ENCODE results near the gene CSRNP2. TPM values are rescaled to one million over a fixed set of nuclear protein-coding genes. Genes with fewer than 3 reads are reported as not detected.

Gene CSRNP2
- total RNA-seq (22.6 TPM), polyA plus RNA-seq (15.7 TPM)

- peak within 1 kb of the TSS; percentile 80 for H3K27ac ChIP-seq (ENCODE audit: low read depth)
- no peaks in the 10 kb centered on the region for H3K4me1 ChIP-seq (ENCODE audit: insufficient read depth)
- under 1% methylated on average over 74 of the region's 74 CpGs for WGBS
- H3K36me3 ChIP-seq (ENCODE audit: insufficient read depth), result peaks cover 2% of the 10 kb centered on the region
- DNase-seq (ENCODE audit: extremely low spot score), result peak; percentile 89
- H3K4me3 ChIP-seq (ENCODE audit: low read depth, low read length), result peak within 1 kb of the TSS; percentile 95
These were observed at the start of gene CSRNP2 for GRCh38 chr12:51083126-51083833. Gene CSRNP2, minus strand, starts transcription at chr12:51083596. Its CDS starts 7,035 bp downstream, at chr12:51076561.

DNA sequence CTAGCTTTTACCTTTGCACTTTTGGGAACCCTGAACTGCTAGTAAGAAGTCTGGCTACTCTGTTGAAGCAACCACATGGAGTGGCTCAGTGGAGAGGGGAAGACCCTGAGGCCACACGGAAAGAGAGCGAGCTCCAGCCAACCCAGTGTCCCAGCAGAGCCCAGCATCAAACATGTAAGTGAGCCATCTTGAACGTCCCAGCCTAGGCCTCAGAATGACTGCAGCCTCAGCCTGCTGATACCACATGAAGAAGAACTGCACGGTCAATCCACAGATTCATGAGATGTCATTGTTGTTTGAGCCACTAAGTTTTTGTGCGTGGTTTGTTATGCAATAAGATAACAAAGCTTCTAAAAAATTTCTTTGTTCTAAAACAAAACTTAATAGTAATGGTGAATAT lies 49.3 kb upstream of the CSRNP2 start:
- 88% methylated on average over 5 of the region's 5 CpGs for WGBS
- peaks cover under 1% of the 10 kb centered on the region for H3K36me3 ChIP-seq (ENCODE audit: insufficient read depth)
- no peak for DNase-seq (ENCODE audit: extremely low spot score)
- H3K4me3 ChIP-seq (ENCODE audit: low read depth, low read length), result no peak overlapping the region
- no peak overlapping the region for H3K27ac ChIP-seq (ENCODE audit: low read depth)
- H3K4me1 ChIP-seq (ENCODE audit: insufficient read depth), result no peaks in the 10 kb centered on the region

DNA sequence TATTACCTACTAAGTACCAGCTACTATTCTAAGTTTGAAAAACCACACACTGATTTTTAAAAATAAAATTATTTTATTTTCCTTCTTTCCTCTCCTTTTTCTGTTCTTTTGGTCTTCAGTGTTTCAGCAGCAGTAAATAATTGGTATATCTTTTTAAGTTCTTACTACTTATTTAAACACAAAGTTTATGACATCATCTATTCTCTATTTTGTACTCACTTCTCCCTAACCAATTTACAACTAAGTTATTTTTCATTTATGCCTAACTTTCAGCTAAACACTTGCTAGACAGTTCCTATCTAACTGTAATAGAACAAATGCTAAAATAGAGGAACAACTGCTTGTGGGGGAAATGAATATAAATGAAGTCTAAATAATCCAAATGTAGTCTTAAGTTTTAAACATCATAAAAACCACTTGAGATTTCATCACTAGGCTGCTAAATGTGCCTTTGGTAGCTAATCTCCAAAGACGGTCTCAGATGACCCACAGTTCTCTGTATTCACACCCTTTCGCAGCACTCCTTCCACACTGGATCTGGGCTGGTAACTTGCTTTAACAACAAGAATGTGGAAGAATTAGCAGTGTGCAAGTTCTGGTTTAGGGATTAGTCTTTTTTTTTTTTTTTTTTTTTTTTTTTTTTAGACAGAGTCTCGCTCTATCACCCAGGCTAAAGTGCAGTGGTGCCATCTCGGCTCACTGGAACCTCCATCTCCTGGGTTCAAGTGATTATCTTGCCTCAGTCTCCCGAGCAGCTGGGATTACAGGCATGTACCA lies 48.5 kb upstream of the CSRNP2 start:
- H3K36me3 ChIP-seq (ENCODE audit: insufficient read depth), result no peaks in the 10 kb centered on the region
- no peaks in the 10 kb centered on the region for H3K4me1 ChIP-seq (ENCODE audit: insufficient read depth)
- DNase-seq (ENCODE audit: extremely low spot score), result no peak
- H3K27ac ChIP-seq (ENCODE audit: low read depth), result no peak overlapping the region
- no peak overlapping the region for H3K4me3 ChIP-seq (ENCODE audit: low read depth, low read length)
- 89% methylated on average over 5 of the region's 5 CpGs for WGBS

- H3K36me3 ChIP-seq (ENCODE audit: insufficient read depth), result no peaks in the 10 kb centered on the region
- WGBS, result 86% methylated on average over 3 of the region's 3 CpGs
- H3K4me3 ChIP-seq (ENCODE audit: low read depth, low read length), result no peak overlapping the region
- no peak for DNase-seq (ENCODE audit: extremely low spot score)
- H3K27ac ChIP-seq (ENCODE audit: low read depth), result no peak overlapping the region
- no peaks in the 10 kb centered on the region for H3K4me1 ChIP-seq (ENCODE audit: insufficient read depth)
These were observed 45.5 kb upstream of the CSRNP2 start for GRCh38 chr12:51128919-51129318.

GRCh38 chr12:51127050-51127729 lies 43.8 kb upstream of the CSRNP2 start:
- no peak overlapping the region for H3K27ac ChIP-seq (ENCODE audit: low read depth)
- DNase-seq (ENCODE audit: extremely low spot score), result peak; percentile 10
- 90% methylated on average over 2 of the region's 2 CpGs for WGBS
- no peaks in the 10 kb centered on the region for H3K4me1 ChIP-seq (ENCODE audit: insufficient read depth)
- no peak overlapping the region for H3K4me3 ChIP-seq (ENCODE audit: low read depth, low read length)
- no peaks in the 10 kb centered on the region for H3K36me3 ChIP-seq (ENCODE audit: insufficient read depth)

GRCh38 chr12:51126297-51126696 lies 42.9 kb upstream of the CSRNP2 start:
- WGBS, result 89% methylated on average over 2 of the region's 2 CpGs
- no peaks in the 10 kb centered on the region for H3K36me3 ChIP-seq (ENCODE audit: insufficient read depth)
- no peak overlapping the region for H3K4me3 ChIP-seq (ENCODE audit: low read depth, low read length)
- no peak overlapping the region for H3K27ac ChIP-seq (ENCODE audit: low read depth)
- no peak for DNase-seq (ENCODE audit: extremely low spot score)
- H3K4me1 ChIP-seq (ENCODE audit: insufficient read depth), result no peaks in the 10 kb centered on the region

- 92% methylated on average over 14 of the region's 14 CpGs for WGBS
- Histone ChIP-seq H3K36me3 (ENCODE audit: insufficient read depth) (no peaks in the 10 kb centered on the region), H3K4me3 (ENCODE audit: low read depth, low read length) (no peak overlapping the region), H3K27ac (ENCODE audit: low read depth) (no peak overlapping the region), H3K4me1 (ENCODE audit: insufficient read depth) (no peaks in the 10 kb centered on the region)
- no peak for DNase-seq (ENCODE audit: extremely low spot score)
These were observed 41.1 kb upstream of the CSRNP2 start for GRCh38 chr12:51124504-51124903.

- Histone ChIP-seq H3K4me1 (ENCODE audit: insufficient read depth) (no peaks in the 10 kb centered on the region), H3K4me3 (ENCODE audit: low read depth, low read length) (no peak overlapping the region), H3K36me3 (ENCODE audit: insufficient read depth) (no peaks in the 10 kb centered on the region), H3K27ac (ENCODE audit: low read depth) (no peak overlapping the region)
- DNase-seq (ENCODE audit: extremely low spot score), result no peak
These were observed 39.4 kb upstream of the CSRNP2 start for GRCh38 chr12:51122844-51123243.

GRCh38 chr12:51118706-51119105 lies 35.3 kb upstream of the CSRNP2 start:
- no peak for DNase-seq (ENCODE audit: extremely low spot score)
- Histone ChIP-seq H3K36me3 (ENCODE audit: insufficient read depth) (peaks cover 2% of the 10 kb centered on the region), H3K27ac (ENCODE audit: low read depth) (no peak overlapping the region), H3K4me1 (ENCODE audit: insufficient read depth) (no peaks in the 10 kb centered on the region), H3K4me3 (ENCODE audit: low read depth, low read length) (no peak overlapping the region)
- 87% methylated on average over 3 of the region's 3 CpGs for WGBS

DNA sequence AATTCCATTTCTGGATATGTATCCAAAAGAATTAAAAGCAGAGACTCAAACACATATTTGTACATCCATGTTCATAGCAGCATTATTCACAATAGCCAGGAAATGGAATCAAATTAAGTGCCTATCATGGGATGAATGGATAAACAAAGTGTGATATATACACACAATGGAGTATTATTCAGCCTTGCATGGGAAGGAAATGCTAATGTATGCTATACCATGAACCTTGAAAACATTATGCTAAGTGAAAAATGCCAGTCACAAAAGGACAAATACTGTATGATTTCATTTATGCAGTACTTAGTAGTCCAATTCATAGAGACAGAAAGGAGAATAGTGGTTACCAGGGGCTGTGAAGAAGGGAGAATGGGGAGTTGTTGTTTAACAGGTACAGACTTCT lies 32.1 kb upstream of the CSRNP2 start:
- Histone ChIP-seq H3K36me3 (ENCODE audit: insufficient read depth) (peaks cover 3% of the 10 kb centered on the region), H3K27ac (ENCODE audit: low read depth) (no peak overlapping the region)

GRCh38 chr12:51108136-51108535 lies 24.7 kb upstream of the CSRNP2 start:
- Histone ChIP-seq H3K4me3 (ENCODE audit: low read depth, low read length) (no peak overlapping the region), H3K36me3 (ENCODE audit: insufficient read depth) (peaks cover 4% of the 10 kb centered on the region), H3K27ac (ENCODE audit: low read depth) (no peak overlapping the region), H3K4me1 (ENCODE audit: insufficient read depth) (no peaks in the 10 kb centered on the region)
- no peak for DNase-seq (ENCODE audit: extremely low spot score)
- WGBS, result 94% methylated on average over 4 of the region's 4 CpGs

More for the DNA sequence above, 32.1 kb upstream of the CSRNP2 start:
- Histone ChIP-seq H3K4me3 (ENCODE audit: low read depth, low read length) (no peak overlapping the region), H3K4me1 (ENCODE audit: insufficient read depth) (no peaks in the 10 kb centered on the region)
- no peak for DNase-seq (ENCODE audit: extremely low spot score)

DNA sequence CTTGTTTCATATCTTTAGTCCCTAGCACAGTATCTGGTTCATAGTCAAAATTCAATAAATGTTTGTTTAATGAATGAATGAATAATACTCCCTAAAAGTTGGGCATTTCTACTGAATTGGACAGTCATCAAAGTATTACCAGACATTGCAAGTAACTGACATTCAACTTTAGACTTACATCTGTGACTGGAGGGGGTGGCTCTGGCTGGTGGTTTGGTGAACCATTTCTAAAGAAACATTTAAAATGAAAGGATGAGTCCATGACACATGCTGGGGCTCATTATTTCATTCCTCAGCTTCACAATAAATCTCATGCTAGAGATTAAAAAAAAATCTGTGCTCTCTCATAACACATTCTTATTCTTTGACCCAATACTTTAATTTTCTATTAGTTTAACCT lies 20.6 kb upstream of the CSRNP2 start:
- Histone ChIP-seq H3K4me3 (ENCODE audit: low read depth, low read length) (no peak overlapping the region), H3K27ac (ENCODE audit: low read depth) (no peak overlapping the region), H3K36me3 (ENCODE audit: insufficient read depth) (peaks cover 10% of the 10 kb centered on the region), H3K4me1 (ENCODE audit: insufficient read depth) (no peaks in the 10 kb centered on the region)
- DNase-seq (ENCODE audit: extremely low spot score), result no peak

DNA sequence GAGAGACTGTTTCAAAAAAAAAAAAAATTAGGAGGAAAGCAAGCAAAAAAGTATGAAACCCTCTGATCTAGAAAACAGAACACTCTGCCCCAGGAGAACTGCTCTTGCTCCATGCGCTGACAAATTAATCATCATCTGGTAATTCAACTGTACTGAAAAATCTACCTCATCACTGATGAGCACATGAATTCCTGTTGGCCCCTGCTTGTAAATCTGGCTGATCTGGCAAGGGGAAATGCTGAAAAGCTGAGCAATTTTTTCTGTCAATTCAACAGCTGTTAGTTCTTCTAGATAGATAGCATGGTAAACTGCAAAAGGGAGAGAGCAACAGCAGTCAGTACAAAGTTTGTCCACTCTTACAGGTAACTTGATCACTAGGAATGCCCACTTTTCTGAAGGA lies 15.2 kb upstream of the CSRNP2 start:
- WGBS, result 98% methylated on average over 1 of the region's 1 CpG
- Histone ChIP-seq H3K27ac (ENCODE audit: low read depth) (no peak overlapping the region), H3K4me1 (ENCODE audit: insufficient read depth) (no peaks in the 10 kb centered on the region), H3K36me3 (ENCODE audit: insufficient read depth) (peaks cover 11% of the 10 kb centered on the region), H3K4me3 (ENCODE audit: low read depth, low read length) (no peak overlapping the region)
- no peak for DNase-seq (ENCODE audit: extremely low spot score)

DNA sequence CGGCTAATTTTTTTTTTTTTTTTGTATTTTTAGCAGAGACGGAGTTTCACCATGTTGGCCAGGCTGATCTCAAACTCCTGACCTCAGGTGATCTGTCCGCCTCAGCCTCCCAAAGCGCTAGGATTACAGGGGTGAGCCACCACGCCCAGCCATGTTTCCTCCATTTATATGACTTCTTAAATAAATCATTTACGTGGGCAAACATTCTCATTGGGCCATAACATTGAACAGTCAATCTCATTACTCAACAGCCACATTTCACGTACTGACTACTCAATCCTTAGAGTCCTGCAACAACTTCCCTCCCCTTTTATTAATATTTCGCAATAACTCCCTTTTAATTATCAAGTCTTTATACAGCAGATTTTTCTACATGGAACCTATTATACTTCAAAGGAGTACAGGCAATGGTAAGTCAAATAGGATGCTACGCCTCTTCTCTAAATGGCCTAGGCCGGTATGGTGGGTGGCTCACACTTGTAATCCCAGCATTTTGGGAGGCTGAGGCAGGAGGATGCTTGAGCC lies 7.4 kb upstream of the CSRNP2 start:
- Histone ChIP-seq H3K36me3 (ENCODE audit: insufficient read depth) (peaks cover 4% of the 10 kb centered on the region), H3K4me1 (ENCODE audit: insufficient read depth) (no peaks in the 10 kb centered on the region), H3K27ac (ENCODE audit: low read depth) (no peak overlapping the region), H3K4me3 (ENCODE audit: low read depth, low read length) (no peak overlapping the region)
- DNase-seq (ENCODE audit: extremely low spot score), result no peak
- 90% methylated on average over 10 of the region's 10 CpGs for WGBS

Measured in urinary bladder (tissue), 4 donors.